T-helper 9 cell (primary cell): ENCODE results near the gene ICAM1.
"Not testable (repeated sequence)": the region's sequence is repeated elsewhere in the genome, so short reads cannot be mapped to it uniquely, and the experiment has no call there.

Experiments used
- DNase-seq: peaks from one replicate; pipeline ENCODE4 v3.0.0-alpha.2; 2020

Gene ICAM1

DNA sequence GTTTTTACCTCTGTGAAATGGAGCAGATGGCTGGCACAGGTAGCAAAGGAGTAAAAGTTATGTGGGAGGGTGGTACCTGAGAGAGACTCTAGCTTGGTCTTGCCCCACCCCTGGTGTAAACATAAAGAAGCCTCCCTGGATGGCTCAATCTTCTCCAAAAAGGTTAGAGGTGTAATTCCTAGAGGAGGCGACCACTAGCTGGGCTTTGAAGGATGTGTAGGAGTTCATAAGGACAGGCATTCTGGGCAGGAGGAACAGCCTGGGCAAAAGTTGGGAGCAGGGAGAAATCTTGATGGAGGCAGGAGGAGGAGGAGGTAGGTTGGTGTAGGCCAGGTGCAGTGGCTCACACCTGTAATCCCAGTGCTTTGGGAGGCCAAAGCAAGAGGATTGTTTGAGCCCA, 8.0 kb downstream of the ICAM1 start:
- no peak for DNase-seq

GRCh38 chr19:10279737-10280442, 9.0 kb downstream of the ICAM1 start:
- no peak for DNase-seq

DNA sequence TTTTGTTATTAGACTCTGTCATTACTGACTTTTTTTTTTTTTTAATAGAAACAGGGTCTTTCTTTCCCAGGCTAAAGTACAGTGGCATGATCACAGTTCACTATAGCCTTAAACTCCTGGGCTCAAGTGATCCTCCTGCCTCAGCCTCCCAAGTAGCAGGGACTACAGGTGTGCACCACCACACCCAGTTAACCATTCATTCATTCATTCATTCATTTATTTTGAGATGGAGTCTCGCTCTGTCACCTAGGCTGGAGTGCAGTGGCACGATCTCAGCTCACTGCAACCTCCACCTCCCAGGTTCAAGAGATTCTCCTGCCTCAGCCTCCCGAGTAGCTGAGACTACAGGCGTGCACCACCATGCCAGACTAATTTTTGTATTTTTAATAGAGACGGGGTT, 11.1 kb downstream of the ICAM1 start:
- DNase-seq, result not testable (repeated sequence)

DNA sequence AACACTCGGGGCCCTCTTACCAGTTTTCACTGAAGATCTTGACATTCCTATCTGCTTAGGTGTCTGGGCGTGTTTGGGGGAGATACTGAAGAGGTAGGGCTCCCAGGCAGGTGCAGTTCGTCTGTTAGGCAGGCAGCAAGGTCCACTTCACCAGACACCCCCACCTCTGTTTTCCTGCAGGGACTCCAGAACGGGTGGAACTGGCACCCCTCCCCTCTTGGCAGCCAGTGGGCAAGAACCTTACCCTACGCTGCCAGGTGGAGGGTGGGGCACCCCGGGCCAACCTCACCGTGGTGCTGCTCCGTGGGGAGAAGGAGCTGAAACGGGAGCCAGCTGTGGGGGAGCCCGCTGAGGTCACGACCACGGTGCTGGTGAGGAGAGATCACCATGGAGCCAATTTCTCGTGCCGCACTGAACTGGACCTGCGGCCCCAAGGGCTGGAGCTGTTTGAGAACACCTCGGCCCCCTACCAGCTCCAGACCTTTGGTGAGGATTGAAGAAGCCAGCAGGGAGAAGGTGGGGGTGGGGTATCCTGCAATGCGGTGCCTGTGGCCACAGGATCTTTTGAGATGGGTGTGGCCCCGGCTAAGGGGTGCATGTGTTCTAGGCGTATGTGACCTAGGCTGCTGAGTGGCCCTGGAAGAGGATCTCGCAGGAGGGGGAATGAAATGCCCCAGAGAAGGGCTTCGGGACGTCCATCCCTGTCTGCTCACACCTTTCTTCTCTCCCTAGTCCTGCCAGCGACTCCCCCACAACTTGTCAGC, 12.6 kb downstream of the ICAM1 start:
- no peak for DNase-seq

- no peak for DNase-seq
Measured at GRCh38 chr19:10284065-10284959, 13.4 kb downstream of the ICAM1 start.

- DNase-seq, result no peak
Measured at GRCh38 chr19:10284960-10285278, 14.0 kb downstream of the ICAM1 start.

GRCh38 chr19:10285393-10285792, 14.5 kb downstream of the ICAM1 start:
- DNase-seq, result no peak

- DNase-seq, result no peak
Measured at GRCh38 chr19:10286803-10287737, 16.1 kb downstream of the ICAM1 start, which contains the start of gene ICAM4. ICAM4 (plus strand) TSS chr19:10286955; CDS start chr19:10287013, 58 bp downstream.

- no peak for DNase-seq
Measured at GRCh38 chr19:10288662-10289166, 17.8 kb downstream of the ICAM1 start.

- peak; percentile 43 for DNase-seq
Measured at GRCh38 chr19:10289167-10289835, 18.4 kb downstream of the ICAM1 start.

DNA sequence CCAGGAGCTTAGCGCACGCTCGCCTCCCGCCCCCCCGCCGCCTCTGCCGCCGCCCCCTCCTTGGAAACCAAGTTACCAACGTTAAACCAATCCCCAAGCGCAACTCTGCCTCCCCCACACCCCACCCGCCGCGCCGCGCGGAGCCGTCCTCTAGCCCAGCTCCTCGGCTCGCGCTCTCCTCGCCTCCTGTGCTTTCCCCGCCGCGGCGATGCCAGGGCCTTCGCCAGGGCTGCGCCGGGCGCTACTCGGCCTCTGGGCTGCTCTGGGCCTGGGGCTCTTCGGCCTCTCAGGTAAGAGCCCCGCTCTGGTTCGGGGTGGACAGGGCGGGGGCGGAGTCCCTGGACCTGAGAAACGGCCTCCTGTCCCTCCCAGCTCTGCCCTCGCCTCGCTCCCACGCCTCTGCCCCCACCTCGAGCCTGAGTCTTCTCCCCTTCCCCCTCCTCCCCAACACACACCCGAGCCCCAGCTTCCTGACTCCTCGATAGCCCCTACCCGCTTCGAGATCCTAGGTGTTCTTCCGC, 19.0 kb downstream of the ICAM1 start, which contains the start of gene ICAM5:
Gene ICAM5, plus strand, starts transcription at position 117 of the 521 bp plus-strand sequence. Its CDS starts 92 bp downstream, at position 209.
- no peak for DNase-seq

GRCh38 chr19:10290357-10290875, 19.5 kb downstream of the ICAM1 start:
- DNase-seq, result no peak

DNA sequence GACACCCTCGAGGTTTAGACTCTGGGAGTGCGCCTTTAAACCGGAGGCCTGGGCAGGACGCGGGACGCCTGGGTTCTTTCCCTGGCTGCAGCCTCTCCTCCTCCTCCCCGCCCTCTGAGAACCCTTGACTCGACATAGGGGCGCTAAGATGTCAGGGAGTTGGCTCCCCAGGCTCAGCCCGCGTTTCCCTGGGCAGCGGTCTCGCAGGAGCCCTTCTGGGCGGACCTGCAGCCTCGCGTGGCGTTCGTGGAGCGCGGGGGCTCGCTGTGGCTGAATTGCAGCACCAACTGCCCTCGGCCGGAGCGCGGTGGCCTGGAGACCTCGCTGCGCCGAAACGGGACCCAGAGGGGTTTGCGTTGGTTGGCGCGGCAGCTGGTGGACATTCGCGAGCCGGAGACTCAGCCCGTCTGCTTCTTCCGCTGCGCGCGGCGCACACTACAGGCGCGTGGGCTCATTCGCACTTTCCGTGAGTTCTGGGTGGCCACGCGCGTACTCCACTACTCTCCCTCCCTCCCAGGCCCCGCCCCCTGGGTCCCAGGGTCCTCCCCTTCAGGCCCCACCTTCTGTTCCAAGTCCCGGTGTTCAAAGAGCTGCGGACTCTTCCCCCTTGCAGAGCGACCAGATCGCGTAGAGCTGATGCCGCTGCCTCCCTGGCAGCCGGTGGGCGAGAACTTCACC, 20.1 kb downstream of the ICAM1 start:
- peak; percentile 34 for DNase-seq

- DNase-seq, result no peak
Measured at GRCh38 chr19:10291554-10292205, 20.8 kb downstream of the ICAM1 start.

GRCh38 chr19:10292206-10292788, 21.4 kb downstream of the ICAM1 start:
- peak; percentile 54 for DNase-seq

DNA sequence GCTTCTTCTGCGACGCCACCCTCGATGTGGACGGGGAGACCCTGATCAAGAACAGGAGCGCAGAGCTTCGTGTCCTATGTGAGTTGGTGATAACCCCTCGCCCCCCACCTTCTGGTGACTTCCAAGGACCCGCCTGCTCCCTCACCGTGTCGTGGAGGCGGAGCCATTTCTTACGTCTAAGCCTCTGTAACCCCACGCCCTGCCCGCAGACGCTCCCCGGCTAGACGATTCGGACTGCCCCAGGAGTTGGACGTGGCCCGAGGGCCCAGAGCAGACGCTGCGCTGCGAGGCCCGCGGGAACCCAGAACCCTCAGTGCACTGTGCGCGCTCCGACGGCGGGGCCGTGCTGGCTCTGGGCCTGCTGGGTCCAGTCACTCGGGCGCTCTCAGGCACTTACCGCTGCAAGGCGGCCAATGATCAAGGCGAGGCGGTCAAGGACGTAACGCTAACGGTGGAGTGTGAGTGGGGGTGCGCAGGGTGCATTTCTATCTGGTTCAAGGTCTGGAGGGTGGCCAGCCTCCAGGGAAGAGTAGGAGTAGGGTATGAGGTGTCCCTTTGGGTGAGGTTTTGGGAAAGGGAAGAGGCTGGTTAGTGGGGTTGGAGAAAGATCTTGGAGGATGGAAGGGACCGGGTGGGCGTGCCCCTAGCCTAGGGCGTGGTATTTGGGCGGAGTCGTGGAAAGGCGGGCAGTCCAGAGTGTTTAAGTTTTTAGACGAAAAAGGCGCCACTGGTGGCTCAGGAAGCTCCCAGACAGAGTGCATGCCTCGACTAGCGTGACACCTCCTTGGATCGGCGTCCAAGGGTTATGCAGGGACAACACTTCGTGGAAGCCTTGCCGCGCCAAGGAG, 22.1 kb downstream of the ICAM1 start:
- DNase-seq, result no peak

DNA sequence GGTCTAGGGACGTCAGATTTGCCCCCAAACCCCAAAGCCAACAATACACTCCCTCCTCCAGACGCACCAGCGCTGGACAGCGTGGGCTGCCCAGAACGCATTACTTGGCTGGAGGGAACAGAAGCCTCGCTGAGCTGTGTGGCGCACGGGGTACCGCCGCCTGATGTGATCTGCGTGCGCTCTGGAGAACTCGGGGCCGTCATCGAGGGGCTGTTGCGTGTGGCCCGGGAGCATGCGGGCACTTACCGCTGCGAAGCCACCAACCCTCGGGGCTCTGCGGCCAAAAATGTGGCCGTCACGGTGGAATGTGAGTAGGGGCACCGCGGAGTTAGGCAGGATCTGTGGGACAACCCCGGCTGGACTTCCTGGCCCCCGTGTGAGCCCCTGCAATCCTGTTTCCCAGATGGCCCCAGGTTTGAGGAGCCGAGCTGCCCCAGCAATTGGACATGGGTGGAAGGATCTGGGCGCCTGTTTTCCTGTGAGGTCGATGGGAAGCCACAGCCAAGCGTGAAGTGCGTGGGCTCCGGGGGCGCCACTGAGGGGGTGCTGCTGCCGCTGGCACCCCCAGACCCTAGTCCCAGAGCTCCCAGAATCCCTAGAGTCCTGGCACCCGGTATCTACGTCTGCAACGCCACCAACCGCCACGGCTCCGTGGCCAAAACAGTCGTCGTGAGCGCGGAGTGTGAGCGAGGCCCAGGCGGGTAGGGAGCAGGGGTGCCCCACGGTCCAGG, 22.9 kb downstream of the ICAM1 start:
- no peak for DNase-seq

GRCh38 chr19:10294368-10294697, 23.4 kb downstream of the ICAM1 start:
- no peak for DNase-seq
